Measurements from ENCODE around the gene PRDM16.

GRCh38 chr1:3262681-3263286, 193.8 kb downstream of the PRDM16 start:
- TF ChIP-seq CTCF (IDR thresholded peaks at IDR 0.05; ENCODE audit: borderline replicate concordance, extremely low read depth, low read length, poor library complexity, severe bottlenecking) (no peak), EZH2 (IDR thresholded peaks at IDR 0.05; ENCODE audit: borderline replicate concordance, low read depth, low read length, severe bottlenecking) (no peak)
